Activated T-helper 1 cell treated with anti-CD3 and anti-CD28 coated beads, Interleukin-12 subunit alpha, Interleukin-12 subunit beta, Interleukin-2, Interleukin-4 antibody, amounts not matched to agents 30 ng/mL and 10 ng/mL and 1 ng/mL, durations not matched to agents 14 hours and 24 hours and 36 hours (primary cell): Measurements from ENCODE around the gene DOC2B. TPM values are rescaled to one million over a fixed set of nuclear protein-coding genes. Genes with fewer than 3 reads are reported as not detected.
"Not testable (repeated sequence)": the region's sequence is repeated elsewhere in the genome, so short reads cannot be mapped to it uniquely, and the experiment has no call there.

Source experiments
- DNase-seq: peaks from one replicate; pipeline ENCODE4 v3.0.0; 2021; ENCODE audit warnings: low spot score
- H3K27ac Mint-ChIP-seq: one replicate; pipeline ENCODE4 v1.8.0; 2021; ENCODE audit warnings: mild to moderate bottlenecking, mixed read lengths
- H3K27me3 Mint-ChIP-seq: one replicate; pipeline ENCODE4 v1.8.0; 2022; ENCODE audit warnings: mild to moderate bottlenecking, moderate library complexity, mixed read lengths; ENCODE audit not compliant: insufficient read depth
- H3K36me3 Mint-ChIP-seq: one replicate; pipeline ENCODE4 v1.8.0; 2021; ENCODE audit warnings: low read depth, mixed read lengths
- H3K4me1 Mint-ChIP-seq: one replicate; pipeline ENCODE4 v1.8.0; 2021; ENCODE audit warnings: low read depth, mixed read lengths
- H3K4me3 Mint-ChIP-seq: one replicate; pipeline ENCODE4 v1.8.0; 2021; ENCODE audit warnings: mild to moderate bottlenecking, moderate library complexity, mixed read lengths
- H3K9me3 Mint-ChIP-seq: one replicate; pipeline ENCODE4 v1.8.0; 2021; ENCODE audit warnings: mixed read lengths
- intact Hi-C: fragments of 100-400 bp; cut with micrococcal nuclease; formaldehyde crosslinking; loops from one replicate; pipeline ENCODE4 v1.15.1; 2024
- total RNA-seq: library from RNA; stranded (reverse); gene quantifications from 2 replicates; pipeline ENCODE4 v1.2.3, GENCODE V29; 2022

Gene DOC2B
- total RNA-seq, 1 donor from 2014 or later = 7.6 TPM

- intact Hi-C loops = no loop called here
- no peak for DNase-seq
- Mint-ChIP-seq H3K36me3 (no peaks in the 10 kb centered on the region), H3K27ac (no peak overlapping the region), H3K4me3 (no peak overlapping the region), H3K9me3 (no peaks in the 10 kb centered on the region), H3K4me1 (no peaks in the 10 kb centered on the region), H3K27me3 (peaks cover 6% of the 10 kb centered on the region)
These were observed 33.4 kb downstream of the DOC2B start for GRCh38 chr17:147796-148740.

DNA sequence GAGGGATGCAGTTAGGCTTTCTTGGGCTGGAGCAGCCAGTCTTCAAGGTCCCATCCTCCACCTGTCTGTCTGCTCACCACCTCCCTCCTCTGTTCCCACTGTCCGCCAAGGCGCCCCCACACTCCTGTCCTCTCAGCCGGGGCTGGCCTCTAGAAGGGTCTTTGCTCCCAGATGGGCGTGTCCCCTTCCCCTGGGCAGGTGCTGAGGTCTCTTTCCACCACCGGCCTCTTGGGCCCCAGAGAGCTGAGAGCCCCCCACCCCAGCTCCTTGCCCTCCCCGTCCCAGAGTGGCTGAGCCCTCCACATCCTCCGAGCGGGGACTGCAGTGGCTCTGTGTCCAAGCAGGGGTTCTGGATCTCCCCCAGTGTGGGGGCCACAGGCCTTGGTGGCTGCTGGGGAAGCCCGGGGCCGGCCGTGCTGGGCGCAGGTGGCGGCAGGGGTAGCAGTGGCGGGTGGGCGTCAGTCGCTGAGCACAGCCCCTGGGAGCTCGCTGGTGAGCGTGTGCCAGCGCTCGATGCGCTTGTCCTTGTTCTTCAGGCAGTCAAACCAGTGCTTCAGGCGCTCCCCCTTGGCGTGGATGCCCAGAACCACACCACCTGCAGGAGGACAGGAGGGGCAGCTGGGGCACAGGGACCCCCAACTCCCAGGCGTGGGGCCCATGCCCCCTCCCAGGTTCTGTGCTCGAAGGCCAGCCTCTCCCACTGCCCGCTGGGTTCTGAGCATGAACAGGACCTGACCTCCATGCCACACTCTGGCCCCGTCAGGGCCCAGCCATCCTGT, 34.3 kb downstream of the DOC2B start:
- Mint-ChIP-seq H3K4me3 (no peak overlapping the region), H3K36me3 (no peaks in the 10 kb centered on the region), H3K4me1 (no peaks in the 10 kb centered on the region), H3K27ac (no peak overlapping the region), H3K27me3 (peaks cover 7% of the 10 kb centered on the region), H3K9me3 (no peaks in the 10 kb centered on the region)
- intact Hi-C loops = no loop called here
- DNase-seq = no peak

- H3K9me3 Mint-ChIP-seq = no peaks in the 10 kb centered on the region
- intact Hi-C loops = no loop called here
- no peak overlapping the region for H3K4me3 Mint-ChIP-seq
- H3K27ac Mint-ChIP-seq = no peak overlapping the region
- no peaks in the 10 kb centered on the region for H3K4me1 Mint-ChIP-seq
- H3K36me3 Mint-ChIP-seq = no peaks in the 10 kb centered on the region
- H3K27me3 Mint-ChIP-seq = peaks cover 9% of the 10 kb centered on the region
- no peak for DNase-seq
These were observed 34.9 kb downstream of the DOC2B start for GRCh38 chr17:146546-146945.

GRCh38 chr17:145671-146541, 35.5 kb downstream of the DOC2B start:
- no peak for DNase-seq
- H3K27me3 Mint-ChIP-seq = peaks cover 9% of the 10 kb centered on the region
- no peaks in the 10 kb centered on the region for H3K4me1 Mint-ChIP-seq
- intact Hi-C loops = loop anchor here (2.0 kb wide), 2 partner anchors 241 to 851 kb away; partner anchors contain the start of gene TIMM22
- H3K36me3 Mint-ChIP-seq = no peaks in the 10 kb centered on the region
- no peak overlapping the region for H3K27ac Mint-ChIP-seq
- H3K4me3 Mint-ChIP-seq = no peak overlapping the region
- H3K9me3 Mint-ChIP-seq = no peaks in the 10 kb centered on the region

DNA sequence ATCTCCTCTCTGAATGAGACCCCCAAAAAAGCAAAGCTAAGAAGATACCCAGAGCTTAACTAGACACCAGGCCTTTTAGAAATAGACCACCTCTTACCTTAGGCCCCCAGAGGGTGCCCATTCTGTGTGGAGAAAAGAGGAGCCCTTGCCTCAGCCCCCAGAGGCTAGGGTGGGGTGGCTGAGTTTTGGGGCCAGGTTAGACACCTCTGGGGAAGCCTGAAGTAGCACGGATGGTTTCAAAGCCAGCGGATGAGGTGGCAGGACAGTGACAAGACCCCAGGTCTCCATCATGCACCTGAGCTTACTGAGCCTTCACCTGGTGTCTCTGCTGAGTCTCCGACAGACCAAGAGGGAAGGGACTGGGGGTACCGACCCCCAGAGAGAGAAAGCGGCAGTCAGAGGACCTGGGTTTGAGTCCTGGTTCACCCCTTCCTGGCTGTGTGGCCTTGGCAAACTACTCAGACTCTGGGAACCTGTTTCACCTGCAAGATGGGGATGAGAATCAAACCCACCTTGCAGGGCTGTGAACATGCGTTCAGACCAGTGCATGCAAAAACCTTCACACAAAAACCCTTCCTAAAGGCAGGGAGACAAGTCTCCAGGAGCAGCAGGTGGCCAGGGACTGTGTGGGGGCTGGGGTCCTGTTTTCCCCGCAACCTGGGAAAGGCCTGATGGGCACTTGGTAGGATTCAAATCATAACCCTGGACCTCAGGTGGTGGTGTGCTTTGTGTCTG, 36.3 kb downstream of the DOC2B start:
- Mint-ChIP-seq H3K27ac (no peak overlapping the region), H3K9me3 (no peaks in the 10 kb centered on the region), H3K27me3 (peaks cover 9% of the 10 kb centered on the region), H3K36me3 (no peaks in the 10 kb centered on the region), H3K4me3 (no peak overlapping the region), H3K4me1 (no peaks in the 10 kb centered on the region)
- intact Hi-C loops = loop anchor here (2.0 to 5.0 kb wide), 4 partner anchors 242 to 852 kb away; partner anchors contain the start of genes TIMM22 and VPS53
- no peak for DNase-seq

- Mint-ChIP-seq H3K9me3 (no peaks in the 10 kb centered on the region), H3K36me3 (no peaks in the 10 kb centered on the region), H3K27ac (no peak overlapping the region), H3K27me3 (peaks cover 9% of the 10 kb centered on the region), H3K4me1 (no peaks in the 10 kb centered on the region), H3K4me3 (no peak overlapping the region)
- DNase-seq = peak; percentile 83
- intact Hi-C loops = loop anchor here (2.0 to 5.0 kb wide), 4 partner anchors 243 to 853 kb away; partner anchors contain the start of genes TIMM22 and VPS53
These were observed 37.6 kb downstream of the DOC2B start for GRCh38 chr17:143785-144281.

GRCh38 chr17:142876-143784, 38.3 kb downstream of the DOC2B start:
- no peak overlapping the region for H3K4me3 Mint-ChIP-seq
- intact Hi-C loops = loop anchor here (5.0 kb wide), 2 partner anchors 569 to 839 kb away; partner anchors contain the start of gene VPS53
- H3K27ac Mint-ChIP-seq = no peak overlapping the region
- no peak for DNase-seq
- H3K4me1 Mint-ChIP-seq = no peaks in the 10 kb centered on the region
- H3K36me3 Mint-ChIP-seq = no peaks in the 10 kb centered on the region
- H3K9me3 Mint-ChIP-seq = no peaks in the 10 kb centered on the region
- peaks cover 9% of the 10 kb centered on the region for H3K27me3 Mint-ChIP-seq

DNA sequence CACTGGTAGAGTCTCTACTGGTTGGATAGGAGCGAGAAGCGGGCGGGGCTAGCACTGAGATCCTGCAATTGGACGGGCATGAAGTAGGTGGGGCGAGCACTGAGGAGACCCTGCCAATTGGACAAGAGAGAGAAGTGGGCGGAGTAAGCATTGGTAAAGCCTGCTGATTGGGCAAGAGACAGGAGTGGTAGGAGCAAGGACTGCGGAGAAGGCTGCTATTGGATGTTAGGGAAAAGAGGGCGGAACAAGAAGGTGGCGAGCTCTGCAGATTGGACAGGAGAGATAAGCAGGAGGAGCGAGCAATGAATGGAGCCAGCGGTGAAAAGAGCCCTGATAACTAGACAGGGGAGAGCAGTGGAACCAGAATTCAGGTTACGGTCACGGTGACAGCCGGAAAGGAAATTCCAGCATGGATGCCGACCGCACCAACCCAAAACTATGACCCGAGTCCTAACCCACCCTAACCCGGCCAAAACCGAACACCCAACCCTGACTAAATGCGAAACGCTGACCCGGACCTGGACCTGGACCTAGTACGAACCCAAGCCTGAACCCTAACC, 39.3 kb downstream of the DOC2B start:
- no peaks in the 10 kb centered on the region for H3K4me1 Mint-ChIP-seq
- peak; percentile 29 for DNase-seq
- no peak overlapping the region for H3K4me3 Mint-ChIP-seq
- no peaks in the 10 kb centered on the region for H3K36me3 Mint-ChIP-seq
- peaks cover 9% of the 10 kb centered on the region for H3K27me3 Mint-ChIP-seq
- no peaks in the 10 kb centered on the region for H3K9me3 Mint-ChIP-seq
- no peak overlapping the region for H3K27ac Mint-ChIP-seq
- intact Hi-C loops = loop anchor here (5.0 kb wide), 2 partner anchors 570 to 840 kb away; partner anchors contain the start of gene VPS53

- not testable (repeated sequence) for H3K36me3 Mint-ChIP-seq, H3K4me3 Mint-ChIP-seq, H3K4me1 Mint-ChIP-seq, DNase-seq, H3K27me3 Mint-ChIP-seq, H3K27ac Mint-ChIP-seq, H3K9me3 Mint-ChIP-seq
- intact Hi-C loops = loop anchor here (5.0 kb wide), 2 partner anchors 573 to 843 kb away; partner anchors contain the start of gene VPS53
These were observed 41.8 kb downstream of the DOC2B start for GRCh38 chr17:139401-140205.

- H3K4me3 Mint-ChIP-seq, H3K27ac Mint-ChIP-seq, intact Hi-C loops, DNase-seq, H3K4me1 Mint-ChIP-seq, H3K27me3 Mint-ChIP-seq, H3K9me3 Mint-ChIP-seq, H3K36me3 Mint-ChIP-seq: not testable (repeated sequence)
These were observed 44.2 kb downstream of the DOC2B start, which contains the start of gene SCGB1C2 for GRCh38 chr17:137166-137807. Gene SCGB1C2, plus strand, starts transcription at chr17:137569. Its CDS starts 22 bp downstream, at chr17:137591.
